Loucy (cell line): ENCODE results near the gene ZNF546.

ENCODE experiments used
- EZH2phosphoT487 ChIP-seq: fragments of 200-600 bp; IDR thresholded peaks from 2 replicates; pipeline ENCODE4 v1.6.1; 2018; ENCODE audit warnings: antibody characterized with exemption, mild to moderate bottlenecking, moderate library complexity, borderline replicate concordance
- TF ChIP-seq, protein P1 (sequence below): fragments of 200-600 bp; sonication (generic); conservative IDR thresholded peaks from 2 replicates; pipeline ENCODE4 v1.5.1; 2014; ENCODE audit warnings: mild to moderate bottlenecking, antibody characterized with exemption, low read length

DNA sequence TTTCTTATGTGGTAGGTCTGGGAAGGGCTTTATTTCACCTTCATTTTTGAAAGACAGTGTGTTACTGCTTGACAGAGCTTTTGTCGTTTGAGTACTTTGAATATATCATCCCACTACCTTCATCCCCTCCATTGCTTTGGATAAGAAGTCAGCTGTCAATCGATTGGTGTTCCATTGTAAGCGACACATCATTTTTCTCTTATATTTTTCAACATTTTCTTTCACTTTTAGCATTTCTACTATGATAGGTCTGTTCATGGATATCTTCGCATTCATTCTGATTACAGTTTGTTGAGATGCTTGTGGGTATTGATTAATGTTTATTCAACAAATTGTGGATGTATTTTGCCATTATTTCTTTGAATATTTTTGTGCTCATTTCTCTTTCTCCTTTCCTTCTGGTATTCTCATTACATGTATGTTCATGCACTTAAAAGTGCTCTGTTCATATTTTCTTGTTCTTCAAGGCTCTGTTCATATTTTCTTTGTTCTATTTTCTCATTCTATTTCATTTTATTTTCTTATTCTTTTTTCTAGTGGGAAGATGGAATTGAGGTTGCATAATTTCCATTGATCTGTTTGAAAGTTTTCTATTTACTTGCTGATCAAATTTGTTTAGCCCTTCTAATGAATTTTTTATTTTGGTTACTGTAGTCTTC, 29.2 kb downstream of the ZNF546 start:
- TF ChIP-seq, protein P1, sequence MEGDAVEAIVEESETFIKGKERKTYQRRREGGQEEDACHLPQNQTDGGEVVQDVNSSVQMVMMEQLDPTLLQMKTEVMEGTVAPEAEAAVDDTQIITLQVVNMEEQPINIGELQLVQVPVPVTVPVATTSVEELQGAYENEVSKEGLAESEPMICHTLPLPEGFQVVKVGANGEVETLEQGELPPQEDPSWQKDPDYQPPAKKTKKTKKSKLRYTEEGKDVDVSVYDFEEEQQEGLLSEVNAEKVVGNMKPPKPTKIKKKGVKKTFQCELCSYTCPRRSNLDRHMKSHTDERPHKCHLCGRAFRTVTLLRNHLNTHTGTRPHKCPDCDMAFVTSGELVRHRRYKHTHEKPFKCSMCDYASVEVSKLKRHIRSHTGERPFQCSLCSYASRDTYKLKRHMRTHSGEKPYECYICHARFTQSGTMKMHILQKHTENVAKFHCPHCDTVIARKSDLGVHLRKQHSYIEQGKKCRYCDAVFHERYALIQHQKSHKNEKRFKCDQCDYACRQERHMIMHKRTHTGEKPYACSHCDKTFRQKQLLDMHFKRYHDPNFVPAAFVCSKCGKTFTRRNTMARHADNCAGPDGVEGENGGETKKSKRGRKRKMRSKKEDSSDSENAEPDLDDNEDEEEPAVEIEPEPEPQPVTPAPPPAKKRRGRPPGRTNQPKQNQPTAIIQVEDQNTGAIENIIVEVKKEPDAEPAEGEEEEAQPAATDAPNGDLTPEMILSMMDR: no peak
- no peak for TF ChIP-seq EZH2phosphoT487
